H9 (cell line): ENCODE data around the gene KIAA1328. TPM values are rescaled to one million over a fixed set of nuclear protein-coding genes. Genes with fewer than 3 reads are reported as not detected.

Source experiments
- DNase-seq: peaks from one replicate; pipeline ENCODE4 v3.0.0-alpha.2; 2017
- H2AFZ ChIP-seq: one replicate; pipeline ENCODE4 v1.6.1; 2013; ENCODE audit warnings: mild to moderate bottlenecking, low read length, control low read depth, moderate library complexity
- H2AK5ac ChIP-seq: 2 replicates; pipeline ENCODE4 v1.6.1; 2013; ENCODE audit warnings: low read length, control low read depth, mixed read lengths; ENCODE audit not compliant: insufficient read length
- H2BK120ac ChIP-seq: one replicate; pipeline ENCODE4 v1.6.1; 2013; ENCODE audit warnings: low read depth, mild to moderate bottlenecking, low read length, control low read depth, inconsistent platforms; ENCODE audit not compliant: poor library complexity, severe bottlenecking
- H2BK12ac ChIP-seq: 2 replicates; pipeline ENCODE4 v1.6.1; 2013; ENCODE audit warnings: low read length, control low read depth, mixed read lengths, low read depth; ENCODE audit not compliant: insufficient read length
- H2BK15ac ChIP-seq: 2 replicates; pipeline ENCODE4 v1.6.1; 2013; ENCODE audit warnings: low read depth, low read length, control low read depth
- H2BK20ac ChIP-seq: one replicate; pipeline ENCODE4 v1.6.1; 2013; ENCODE audit warnings: low read depth, mild to moderate bottlenecking, low read length, control low read depth, inconsistent platforms; ENCODE audit not compliant: poor library complexity, severe bottlenecking
- H2BK5ac ChIP-seq: 2 replicates; pipeline ENCODE4 v1.6.1; 2013; ENCODE audit warnings: low read length, control low read depth, mixed read lengths; ENCODE audit not compliant: insufficient read length
- H3K14ac ChIP-seq: 2 replicates; pipeline ENCODE4 v1.6.1; 2013; ENCODE audit warnings: low read length, control low read depth; ENCODE audit not compliant: insufficient read depth
- H3K18ac ChIP-seq: 2 replicates; pipeline ENCODE4 v1.6.1; 2013; ENCODE audit warnings: low read depth, mild to moderate bottlenecking, mixed read lengths, low read length, control low read depth; ENCODE audit not compliant: insufficient read length
- H3K23ac ChIP-seq: 2 replicates; pipeline ENCODE4 v1.6.1; 2013; ENCODE audit warnings: low read length, control low read depth, mixed read lengths, low read depth; ENCODE audit not compliant: insufficient read length
- H3K23me2 ChIP-seq: 2 replicates; pipeline ENCODE4 v1.6.1; 2013; ENCODE audit warnings: low read depth, mild to moderate bottlenecking, mixed read lengths, low read length, control low read depth; ENCODE audit not compliant: insufficient read length, poor library complexity, severe bottlenecking
- H3K27ac ChIP-seq: 2 replicates; pipeline ENCODE4 v1.5.1; 2013; ENCODE audit warnings: low read length, control low read depth, mixed read lengths, low read depth; ENCODE audit not compliant: insufficient read length
- H3K27me3 ChIP-seq: 2 replicates; pipeline ENCODE4 v1.6.1; 2013; ENCODE audit warnings: low read length, control low read depth, inconsistent platforms; ENCODE audit not compliant: insufficient read depth
- H3K4ac ChIP-seq: 2 replicates; pipeline ENCODE4 v1.6.1; 2013; ENCODE audit warnings: low read depth, mild to moderate bottlenecking, control low read depth, inconsistent platforms, low read length, moderate library complexity
- H3K4me1 ChIP-seq: 2 replicates; pipeline ENCODE4 v1.6.1; 2013; ENCODE audit warnings: low read length, control low read depth, inconsistent platforms; ENCODE audit not compliant: insufficient read depth
- H3K4me2 ChIP-seq: 2 replicates; pipeline ENCODE4 v1.6.1; 2013; ENCODE audit warnings: low read length, control low read depth, mixed read lengths; ENCODE audit not compliant: insufficient read length, insufficient read depth
- H3K56ac ChIP-seq: 2 replicates; pipeline ENCODE4 v1.6.1; 2013; ENCODE audit warnings: low read depth, mild to moderate bottlenecking, mixed read lengths, low read length, control low read depth; ENCODE audit not compliant: insufficient read length
- H3K79me1 ChIP-seq: 2 replicates; pipeline ENCODE4 v1.6.1; 2013; ENCODE audit warnings: low read depth, mild to moderate bottlenecking, moderate library complexity, low read length, control low read depth, inconsistent platforms; ENCODE audit not compliant: insufficient read depth, poor library complexity, severe bottlenecking
- H3K79me2 ChIP-seq: 2 replicates; pipeline ENCODE4 v1.6.1; 2013; ENCODE audit warnings: low read length, control low read depth, inconsistent platforms; ENCODE audit not compliant: insufficient read depth
- H3K9ac ChIP-seq: 2 replicates; pipeline ENCODE4 v1.6.1; 2013; ENCODE audit warnings: low read length, control low read depth, mixed read lengths; ENCODE audit not compliant: insufficient read length; ENCODE audit errors: extremely low read depth
- H3K9me3 ChIP-seq: one replicate; pipeline ENCODE4 v1.6.1; 2013; ENCODE audit warnings: low read depth, low read length, inconsistent platforms; ENCODE audit not compliant: control insufficient read depth
- H3T11ph ChIP-seq: one replicate; pipeline ENCODE4 v1.6.1; 2013; ENCODE audit warnings: mild to moderate bottlenecking, low read length, control low read depth, inconsistent platforms
- H4K20me1 ChIP-seq: one replicate; pipeline ENCODE4 v1.6.1; 2013; ENCODE audit not compliant: control insufficient read depth, insufficient read length, insufficient read depth
- H4K5ac ChIP-seq: 2 replicates; pipeline ENCODE4 v1.6.1; 2013; ENCODE audit warnings: low read depth, mild to moderate bottlenecking, mixed read lengths, low read length, control low read depth; ENCODE audit not compliant: insufficient read length
- H4K8ac ChIP-seq: replicated peaks from 2 replicates; pipeline ENCODE4 v1.6.1; 2013; ENCODE audit warnings: low read length, control low read depth, mixed read lengths, low read depth; ENCODE audit not compliant: insufficient read length
- H4K91ac ChIP-seq: 2 replicates; pipeline ENCODE4 v1.6.1; 2013; ENCODE audit warnings: low read depth, mild to moderate bottlenecking, moderate library complexity, mixed read lengths, low read length, control low read depth; ENCODE audit not compliant: insufficient read length
- H3K27ac Mint-ChIP-seq, 3 experiments: 2 replicates in 2 of 3; 3 replicates in 1 of 3; pipeline ENCODE4 v1.8.0; 2020 to 2021; ENCODE audit warnings: mixed read lengths in 3 of 3, mild to moderate bottlenecking in 1 of 3, moderate library complexity in 1 of 3
- H3K27me3 Mint-ChIP-seq: 2 replicates; pipeline ENCODE4 v1.8.0; 2021; ENCODE audit warnings: low read depth, mild to moderate bottlenecking, moderate library complexity, mixed read lengths
- H3K36me3 Mint-ChIP-seq, 3 experiments: 2 replicates in 2 of 3; 3 replicates in 1 of 3; pipeline ENCODE4 v1.8.0; 2020 to 2021; ENCODE audit warnings: low read depth in 3 of 3, mixed read lengths in 3 of 3; ENCODE audit not compliant: insufficient read depth in 1 of 3
- H3K4me1 Mint-ChIP-seq, 2 experiments: 2 replicates each; pipeline ENCODE4 v1.8.0; 2020; ENCODE audit warnings: mixed read lengths in 2 of 2
- H3K4me3 Mint-ChIP-seq, 2 experiments: 2 replicates in 1 of 2; 3 replicates in 1 of 2; pipeline ENCODE4 v1.8.0; 2020 to 2021; ENCODE audit warnings: mild to moderate bottlenecking in 2 of 2, mixed read lengths in 2 of 2, moderate library complexity in 1 of 2
- H3K9me3 Mint-ChIP-seq, 2 experiments: 2 replicates in 1 of 2; 3 replicates in 1 of 2; pipeline ENCODE4 v1.8.0; 2020; ENCODE audit warnings: mild to moderate bottlenecking in 2 of 2, mixed read lengths in 2 of 2, moderate library complexity in 1 of 2
- WGBS: extraction: QIAGEN DNeasy Blood & Tissue Kit; methylation state at CpG from one replicate; pipeline ENCODE4 v1.1.7; 2013; ENCODE audit warnings: missing lambda C conversion rate, low lambda C conversion rate, mixed read lengths; ENCODE audit not compliant: insufficient read length; ENCODE audit errors: extremely low coverage; 5-methylcytosine and 5-hydroxymethylcytosine counted together
- total RNA-seq: library from RNA; stranded (reverse); gene quantifications from 2 replicates; pipeline ENCODE4 v1.2.1, GENCODE V29; 2021
- TF ChIP-seq, protein P1 (sequence below): fragments of 200-600 bp; sonication (generic); conservative IDR thresholded peaks from 3 replicates; pipeline ENCODE4 v1.8.0; 2021; ENCODE audit warnings: antibody characterized with exemption, mild to moderate bottlenecking

KIAA1328 gene
- total RNA-seq, 1 experiment from 2014 or later = 4.9 TPM

DNA sequence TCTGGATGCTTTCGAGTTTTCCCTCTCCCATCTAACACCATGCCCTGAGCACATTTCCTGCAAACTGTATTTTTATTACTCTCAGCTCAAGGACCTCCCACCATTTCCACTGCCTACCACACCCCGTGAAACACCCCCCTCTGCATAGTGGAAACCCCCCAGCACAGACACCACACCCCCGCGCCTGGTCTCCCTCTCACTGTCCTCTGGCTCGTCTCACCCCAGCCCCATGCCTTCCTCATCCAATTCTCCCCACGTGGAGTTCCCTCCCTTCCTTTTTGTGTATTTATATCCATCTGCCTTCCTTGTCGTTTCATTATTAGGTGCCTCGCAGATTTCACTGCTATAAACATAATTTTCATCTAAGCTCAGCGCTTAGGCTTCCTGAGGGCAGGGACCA is 429.2 kb downstream of the KIAA1328 start:
- H3K23me2 ChIP-seq = peaks cover 6% of the 10 kb centered on the region
- no peak overlapping the region for H3T11ph ChIP-seq
- Mint-ChIP-seq H3K27ac (no peak overlapping the region), H3K4me1 (peaks cover 2 to 11% of the 10 kb centered on the region in 2 experiments), H3K36me3 (no peaks in the 10 kb centered on the region; a peak in 1 of 7 replicates), H3K4me3 (no peak overlapping the region), H3K27me3 (peaks cover 47% of the 10 kb centered on the region), H3K9me3 (no peaks in the 10 kb centered on the region)
- no peaks in the 10 kb centered on the region for H4K20me1 ChIP-seq
- DNase-seq = no peak
- H3K27me3 ChIP-seq = peaks cover 6% of the 10 kb centered on the region
- no CpG with 5 or more reads among the region's 9 CpGs for WGBS
- H2BK20ac ChIP-seq = no peak overlapping the region
- no peak overlapping the region for H4K8ac ChIP-seq
- H4K5ac ChIP-seq = no peak overlapping the region
- no peak overlapping the region for H3K4ac ChIP-seq
- no peak overlapping the region for H3K27ac ChIP-seq
- H2BK120ac ChIP-seq = no peak overlapping the region
- no peak overlapping the region for H3K4me2 ChIP-seq
- H3K79me2 ChIP-seq = no peaks in the 10 kb centered on the region
- TF ChIP-seq, protein P1, sequence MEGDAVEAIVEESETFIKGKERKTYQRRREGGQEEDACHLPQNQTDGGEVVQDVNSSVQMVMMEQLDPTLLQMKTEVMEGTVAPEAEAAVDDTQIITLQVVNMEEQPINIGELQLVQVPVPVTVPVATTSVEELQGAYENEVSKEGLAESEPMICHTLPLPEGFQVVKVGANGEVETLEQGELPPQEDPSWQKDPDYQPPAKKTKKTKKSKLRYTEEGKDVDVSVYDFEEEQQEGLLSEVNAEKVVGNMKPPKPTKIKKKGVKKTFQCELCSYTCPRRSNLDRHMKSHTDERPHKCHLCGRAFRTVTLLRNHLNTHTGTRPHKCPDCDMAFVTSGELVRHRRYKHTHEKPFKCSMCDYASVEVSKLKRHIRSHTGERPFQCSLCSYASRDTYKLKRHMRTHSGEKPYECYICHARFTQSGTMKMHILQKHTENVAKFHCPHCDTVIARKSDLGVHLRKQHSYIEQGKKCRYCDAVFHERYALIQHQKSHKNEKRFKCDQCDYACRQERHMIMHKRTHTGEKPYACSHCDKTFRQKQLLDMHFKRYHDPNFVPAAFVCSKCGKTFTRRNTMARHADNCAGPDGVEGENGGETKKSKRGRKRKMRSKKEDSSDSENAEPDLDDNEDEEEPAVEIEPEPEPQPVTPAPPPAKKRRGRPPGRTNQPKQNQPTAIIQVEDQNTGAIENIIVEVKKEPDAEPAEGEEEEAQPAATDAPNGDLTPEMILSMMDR = no peak
- H3K79me1 ChIP-seq = no peaks in the 10 kb centered on the region
- no peak overlapping the region for H3K9ac ChIP-seq
- H3K14ac ChIP-seq = no peak overlapping the region
- H3K9me3 ChIP-seq = no peaks in the 10 kb centered on the region
- H4K91ac ChIP-seq = no peak overlapping the region
- H2BK15ac ChIP-seq = no peak overlapping the region
- H2BK5ac ChIP-seq = no peak overlapping the region
- no peak overlapping the region for H2AK5ac ChIP-seq
- no peak overlapping the region for H3K56ac ChIP-seq
- no peak overlapping the region for H2BK12ac ChIP-seq
- no peak overlapping the region for H3K23ac ChIP-seq
- H2AFZ ChIP-seq = no peak overlapping the region
- no peak overlapping the region for H3K18ac ChIP-seq
- no peaks in the 10 kb centered on the region for H3K4me1 ChIP-seq
